IMR-90 (cell line): ENCODE data around the gene KIF13A. TPM values are rescaled to one million over a fixed set of nuclear protein-coding genes. Genes with fewer than 3 reads are reported as not detected.

Source experiments
- ATAC-seq: fragments of 200-7000 bp; cut with Tn5 transposase; 2 replicates; pipeline ENCODE4 v1.9.1; 2020; ENCODE audit warnings: low read depth, mild to moderate bottlenecking, moderate library complexity
- BruUV-seq: library from RNA; stranded (reverse); fragments of 400-500 nt; replicated peaks from 2 replicates; lab custom pipeline; 2021; lab: Mats Ljungman, UMichigan
- CTCF ChIA-PET: fragments of 300-600 bp; formaldehyde crosslinking; extraction: SDS; loops from one replicate; lab custom pipeline; 2021; ENCODE audit warnings: antibody characterized with exemption; lab: Yijun Ruan, JAX
- POLR2A ChIA-PET: fragments of 300-600 bp; sonication (Branson Sonifier 250); formaldehyde crosslinking; loops from one replicate; lab custom pipeline; 2022; ENCODE audit warnings: antibody characterized with exemption; ENCODE audit not compliant: unreplicated experiment; lab: Charles Lee
- DNase-seq: peaks from one replicate; pipeline ENCODE4 v3.0.0; 2013
- H2AFZ ChIP-seq: replicated peaks from 2 replicates; pipeline ENCODE3; 2013; ENCODE audit warnings: low read length, mild to moderate bottlenecking; ENCODE audit not compliant: poor library complexity
- H2AK5ac ChIP-seq: 2 replicates; pipeline ENCODE4 v1.6.1; 2013; ENCODE audit warnings: low read depth, low read length, inconsistent platforms
- H2AK9ac ChIP-seq: replicated peaks from 2 replicates; pipeline ENCODE3; 2013; ENCODE audit warnings: mild to moderate bottlenecking, low read depth, low read length, moderate library complexity; ENCODE audit not compliant: poor library complexity
- H2BK120ac ChIP-seq: 2 replicates; pipeline ENCODE4 v1.6.1; 2013; ENCODE audit warnings: low read depth, low read length, inconsistent platforms
- H2BK15ac ChIP-seq: 3 replicates; pipeline ENCODE4 v1.6.1; 2013; ENCODE audit warnings: low read depth, low read length, inconsistent platforms
- H2BK20ac ChIP-seq: 2 replicates; pipeline ENCODE4 v1.6.1; 2013; ENCODE audit warnings: low read depth, mild to moderate bottlenecking, inconsistent platforms, low read length, moderate library complexity
- H2BK5ac ChIP-seq: 2 replicates; pipeline ENCODE4 v1.6.1; 2013; ENCODE audit warnings: mild to moderate bottlenecking, low read depth, low read length, inconsistent platforms; ENCODE audit not compliant: poor library complexity, severe bottlenecking
- H3K14ac ChIP-seq: replicated peaks from 2 replicates; pipeline ENCODE4 v1.6.1; 2013; ENCODE audit warnings: low read depth, low read length, inconsistent platforms
- H3K18ac ChIP-seq: 2 replicates; pipeline ENCODE4 v1.6.1; 2013; ENCODE audit warnings: low read depth, low read length, control low read depth
- H3K23ac ChIP-seq: 2 replicates; pipeline ENCODE4 v1.6.1; 2013; ENCODE audit warnings: low read depth, low read length, inconsistent platforms
- H3K27ac ChIP-seq: 2 replicates; pipeline ENCODE4 v1.5.1; 2013; ENCODE audit warnings: mild to moderate bottlenecking, control low read depth, low read length; ENCODE audit not compliant: insufficient read depth
- H3K27me3 ChIP-seq: 2 replicates; pipeline ENCODE4 v1.6.1; 2013; ENCODE audit warnings: low read length; ENCODE audit not compliant: control insufficient read depth, insufficient read depth
- H3K36me3 ChIP-seq: 2 replicates; pipeline ENCODE4 v1.6.1; 2013; ENCODE audit warnings: low read length, mixed read lengths; ENCODE audit not compliant: control insufficient read depth, insufficient read depth
- H3K4ac ChIP-seq: 2 replicates; pipeline ENCODE4 v1.6.1; 2013; ENCODE audit warnings: low read depth, low read length, inconsistent platforms
- H3K4me1 ChIP-seq: 2 replicates; pipeline ENCODE4 v1.6.1; 2013; ENCODE audit warnings: low read length, mixed read lengths; ENCODE audit not compliant: control insufficient read depth, insufficient read depth
- H3K4me2 ChIP-seq: 2 replicates; pipeline ENCODE4 v1.6.1; 2013; ENCODE audit warnings: low read depth, mild to moderate bottlenecking, control low read depth, low read length, moderate library complexity
- H3K4me3 ChIP-seq: 2 replicates; pipeline ENCODE4 v1.5.1; 2013; ENCODE audit warnings: low read depth, mild to moderate bottlenecking, control low read depth, low read length, moderate library complexity; ENCODE audit not compliant: insufficient read depth
- H3K56ac ChIP-seq: 2 replicates; pipeline ENCODE4 v1.6.1; 2013; ENCODE audit warnings: low read length, inconsistent platforms; ENCODE audit not compliant: insufficient read depth; ENCODE audit errors: extremely low read depth
- H3K79me1 ChIP-seq, 2 experiments: 2 replicates each; pipeline ENCODE4 v1.6.1; 2013; ENCODE audit warnings: low read length in 2 of 2, inconsistent platforms in 1 of 2, low read depth in 1 of 2
- H3K9ac ChIP-seq: 2 replicates; pipeline ENCODE4 v1.6.1; 2013; ENCODE audit warnings: low read depth, low read length, control low read depth
- H3K9me1 ChIP-seq: 2 replicates; pipeline ENCODE4 v1.6.1; 2013; ENCODE audit warnings: low read length, inconsistent platforms; ENCODE audit not compliant: insufficient read depth
- H3K9me3 ChIP-seq: 2 replicates; pipeline ENCODE4 v1.6.1; 2013; ENCODE audit warnings: low read length; ENCODE audit not compliant: control insufficient read depth, insufficient read depth
- H4K20me1 ChIP-seq: 2 replicates; pipeline ENCODE4 v1.6.1; 2013; ENCODE audit warnings: low read length, inconsistent platforms; ENCODE audit not compliant: insufficient read depth
- H4K5ac ChIP-seq: 2 replicates; pipeline ENCODE4 v1.6.1; 2013; ENCODE audit warnings: mild to moderate bottlenecking, low read depth, low read length, control low read depth
- H4K8ac ChIP-seq, 2 experiments: 2 replicates each; pipeline ENCODE4 v1.6.1; 2013; ENCODE audit warnings: low read depth in 2 of 2, low read length in 2 of 2, control low read depth in 1 of 2, inconsistent platforms in 1 of 2
- H4K91ac ChIP-seq: 2 replicates; pipeline ENCODE4 v1.6.1; 2013; ENCODE audit warnings: low read depth, low read length, inconsistent platforms; ENCODE audit not compliant: insufficient read depth
- BHLHE40 ChIP-seq: fragments of 150-350 bp; IDR thresholded peaks from 2 replicates; pipeline ENCODE4 v1.6.1; 2016; ENCODE audit warnings: mild to moderate bottlenecking, low read depth, low read length
- CEBPB ChIP-seq: IDR thresholded peaks from 2 replicates; pipeline ENCODE4 v1.6.1; 2012; ENCODE audit warnings: low read depth, low read length, improper control_type of control experiment
- CHD1 ChIP-seq: IDR thresholded peaks from 2 replicates; pipeline ENCODE4 v1.6.1; 2012; ENCODE audit warnings: low read depth, low read length, improper control_type of control experiment
- ELK1 ChIP-seq: fragments of 150-350 bp; IDR thresholded peaks from 2 replicates; pipeline ENCODE4 v1.6.1; 2016; ENCODE audit warnings: low read depth, mild to moderate bottlenecking, low read length, moderate library complexity, borderline replicate concordance
- MAFK ChIP-seq: IDR thresholded peaks from 2 replicates; pipeline ENCODE4 v1.6.1; 2012; ENCODE audit warnings: low read depth, low read length, improper control_type of control experiment
- MAZ ChIP-seq: IDR thresholded peaks from 2 replicates; pipeline ENCODE4 v1.6.1; 2012; ENCODE audit warnings: low read depth, mild to moderate bottlenecking, low read length, improper control_type of control experiment, moderate library complexity, borderline replicate concordance
- MXI1 ChIP-seq: IDR thresholded peaks from 2 replicates; pipeline ENCODE4 v1.6.1; 2012; ENCODE audit warnings: low read depth, mild to moderate bottlenecking, low read length, moderate library complexity, borderline replicate concordance
- NFE2L2 ChIP-seq: fragments of 150-350 bp; IDR thresholded peaks from 2 replicates; pipeline ENCODE4 v1.6.1; 2016; ENCODE audit warnings: low read depth, mild to moderate bottlenecking, low read length
- POLR2A ChIP-seq: IDR thresholded peaks from 2 replicates; pipeline ENCODE4 v1.6.1; 2012; ENCODE audit warnings: mild to moderate bottlenecking, low read depth, low read length
- RAD21 ChIP-seq: IDR thresholded peaks from 2 replicates; pipeline ENCODE4 v1.6.1; 2012; ENCODE audit warnings: low read length, improper control_type of control experiment
- RCOR1 ChIP-seq: IDR thresholded peaks from 2 replicates; pipeline ENCODE4 v1.6.1; 2012; ENCODE audit warnings: mild to moderate bottlenecking, low read length, improper control_type of control experiment; ENCODE audit not compliant: insufficient replicate concordance
- RFX5 ChIP-seq: IDR thresholded peaks from 2 replicates; pipeline ENCODE4 v1.8.0; 2012; ENCODE audit warnings: low read depth, mild to moderate bottlenecking, low read length, moderate library complexity
- SMC3 ChIP-seq: fragments of 150-350 bp; IDR thresholded peaks from 2 replicates; pipeline ENCODE4 v1.6.1; 2016; ENCODE audit warnings: low read depth, mild to moderate bottlenecking, antibody characterized with exemption, low read length, moderate library complexity
- USF2 ChIP-seq: fragments of 150-350 bp; IDR thresholded peaks from 2 replicates; pipeline ENCODE4 v1.6.1; 2017; ENCODE audit warnings: mild to moderate bottlenecking, antibody characterized with exemption, low read length, low read depth
- WGBS, 2 experiments: methylation state at CpG; one replicate each; pipeline versions ENCODE4 v1.1.5 to v1.1.7; 2013; ENCODE audit warnings: missing lambda C conversion rate in 2 of 2; ENCODE audit not compliant: insufficient read length in 1 of 2; ENCODE audit errors: extremely low coverage in 2 of 2; 5-methylcytosine and 5-hydroxymethylcytosine counted together
- dilution Hi-C: fragments of 300-500 bp; cut with HindIII; formaldehyde crosslinking; loops from one replicate; pipeline ENCODE4 v1.14.3; 2018; ENCODE audit warnings: low sequenced_read_pairs; ENCODE audit not compliant: unreplicated experiment
- in situ Hi-C: fragments of 300-500 bp; cut with MboI; formaldehyde crosslinking; loops from 3 replicates; pipeline ENCODE4 v1.14.3; 2019; ENCODE audit warnings: low sequenced_read_pairs, inconsistent platforms, mixed read lengths
- intact Hi-C: fragments of 100-400 bp; cut with micrococcal nuclease; formaldehyde crosslinking; loops from 2 replicates; pipeline ENCODE4 v1.10.0; 2022
- polyA plus RNA-seq, 3 experiments: library from polyadenylated mRNA; depleted of rRNA; stranded (reverse); fragments of >200 nt; gene quantifications; 2 replicates each; pipeline ENCODE4 v1.2.3, GENCODE V29; 2012; ENCODE audit warnings: low replicate concordance in 1 of 3
- total RNA-seq: library from RNA; depleted of rRNA; stranded (reverse); fragments of >200 nt; gene quantifications from 2 replicates; pipeline ENCODE4 v1.2.3, GENCODE V29; 2012
- TF ChIP-seq, protein P1 (sequence below): conservative IDR thresholded peaks from 2 replicates; pipeline ENCODE4 v1.5.1; 2012; ENCODE audit warnings: mild to moderate bottlenecking, low read depth, low read length, improper control_type of control experiment

Gene KIF13A
- total and polyA plus RNA-seq, 2 of the 4 experiments (the other 2 are of a cell fraction), result 23.3 to 51.8 TPM

DNA sequence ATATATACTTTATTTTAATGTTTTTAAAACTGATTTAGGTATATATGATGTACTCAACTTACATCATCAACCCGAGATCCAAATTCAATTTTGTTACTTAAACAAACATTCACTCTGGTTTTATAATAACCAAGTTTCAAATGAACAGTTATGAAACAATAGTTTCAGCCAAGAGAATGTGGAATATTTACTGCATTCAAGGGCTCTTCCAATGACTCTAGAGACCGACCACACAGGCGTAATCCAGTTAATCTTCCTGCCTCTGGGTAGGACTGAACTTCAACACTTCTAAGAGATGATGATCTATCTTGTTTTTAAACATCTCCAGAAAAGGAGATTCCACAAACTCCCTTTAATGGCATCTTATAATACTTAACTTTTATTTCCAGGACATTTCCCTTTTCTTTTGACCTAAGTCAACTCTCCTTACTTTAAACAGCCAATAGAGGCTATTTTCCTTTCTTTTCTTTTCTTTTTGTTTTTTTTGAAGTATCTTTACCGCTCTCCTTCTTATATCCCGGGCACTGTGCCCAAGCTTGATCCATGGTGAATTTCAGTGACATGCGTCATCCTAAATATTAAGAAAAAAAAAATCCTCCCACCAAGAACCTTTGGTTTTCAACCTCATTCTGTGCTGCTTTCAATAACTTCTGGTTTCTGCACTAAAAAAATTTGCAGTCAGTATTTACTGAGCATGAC lies 110.1 kb downstream of the KIF13A start:
- ChIA-PET CTCF (interaction anchor here (1.0 kb wide), 1 partner anchor 23 kb away, joined by 3 read pairs; no protein-coding TSS in a partner anchor), POLR2A (no interaction called here)
- dilution Hi-C loops, result no loop called here
- TF ChIP-seq MXI1 (no peak), NFE2L2 (no peak), SMC3 (no peak), RAD21 (no peak), MAZ (no peak), MAFK (no peak), CHD1 (no peak), CEBPB (no peak), RFX5 (no peak), BHLHE40 (no peak), POLR2A (no peak), RCOR1 (no peak), USF2 (no peak), ELK1 (no peak)
- TF ChIP-seq, protein P1, sequence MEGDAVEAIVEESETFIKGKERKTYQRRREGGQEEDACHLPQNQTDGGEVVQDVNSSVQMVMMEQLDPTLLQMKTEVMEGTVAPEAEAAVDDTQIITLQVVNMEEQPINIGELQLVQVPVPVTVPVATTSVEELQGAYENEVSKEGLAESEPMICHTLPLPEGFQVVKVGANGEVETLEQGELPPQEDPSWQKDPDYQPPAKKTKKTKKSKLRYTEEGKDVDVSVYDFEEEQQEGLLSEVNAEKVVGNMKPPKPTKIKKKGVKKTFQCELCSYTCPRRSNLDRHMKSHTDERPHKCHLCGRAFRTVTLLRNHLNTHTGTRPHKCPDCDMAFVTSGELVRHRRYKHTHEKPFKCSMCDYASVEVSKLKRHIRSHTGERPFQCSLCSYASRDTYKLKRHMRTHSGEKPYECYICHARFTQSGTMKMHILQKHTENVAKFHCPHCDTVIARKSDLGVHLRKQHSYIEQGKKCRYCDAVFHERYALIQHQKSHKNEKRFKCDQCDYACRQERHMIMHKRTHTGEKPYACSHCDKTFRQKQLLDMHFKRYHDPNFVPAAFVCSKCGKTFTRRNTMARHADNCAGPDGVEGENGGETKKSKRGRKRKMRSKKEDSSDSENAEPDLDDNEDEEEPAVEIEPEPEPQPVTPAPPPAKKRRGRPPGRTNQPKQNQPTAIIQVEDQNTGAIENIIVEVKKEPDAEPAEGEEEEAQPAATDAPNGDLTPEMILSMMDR, result no peak

More for the DNA sequence above, 110.1 kb downstream of the KIF13A start:
- no peak overlapping the region for H4K5ac ChIP-seq
- DNase-seq (peak; percentile 81), ATAC-seq (peak; percentile 77)
- H3K4ac ChIP-seq, result no peak overlapping the region
- in situ Hi-C loops, result no loop called here
- no peak overlapping the region for H3K56ac ChIP-seq
- H3K27me3 ChIP-seq, result no peaks in the 10 kb centered on the region
- no peaks in the 10 kb centered on the region for H3K9me3 ChIP-seq
- no peak overlapping the region for H3K18ac ChIP-seq
- H4K20me1 ChIP-seq, result no peaks in the 10 kb centered on the region; the same call in 1 of the 2 replicates
- H3K9ac ChIP-seq, result no peak overlapping the region
- peaks cover 20 to 46% of the 10 kb centered on the region in 2 experiments for H3K79me1 ChIP-seq
- peak overlapping the region; percentile 29; the same call in 1 of the 2 replicates for H2BK20ac ChIP-seq
- no peak overlapping the region; the same call in 1 of the 2 replicates for H3K4me2 ChIP-seq
- peak overlapping the region; percentile 4; the same call in 1 of the 2 replicates for H3K23ac ChIP-seq
- H3K14ac ChIP-seq, result no peak overlapping the region
- H3K4me1 ChIP-seq, result peaks cover 10% of the 10 kb centered on the region
- peak overlapping the region; percentile 63 for H2BK5ac ChIP-seq
- peaks cover 4% of the 10 kb centered on the region; the same call in 1 of the 2 replicates for H3K9me1 ChIP-seq
- H3K4me3 ChIP-seq, result no peak overlapping the region
- H3K27ac ChIP-seq, result no peak overlapping the region
- H4K8ac ChIP-seq, result no peak overlapping the region
- H2AFZ ChIP-seq, result no peak overlapping the region
- H2BK15ac ChIP-seq, result no peak overlapping the region
- H2AK9ac ChIP-seq, result no peak overlapping the region
- H2AK5ac ChIP-seq, result no peak overlapping the region
- intact Hi-C loops, result no loop called here
- no peak overlapping the region for H2BK120ac ChIP-seq
- no peak overlapping the region for H4K91ac ChIP-seq
- WGBS, 2 experiments, result no CpG with 5 or more reads among the region's 6 CpGs
- no peaks in the 10 kb centered on the region for H3K36me3 ChIP-seq
- BruUV-seq, result no TSS peak
